Measurements from ENCODE around the gene TBCD.

The TBCD gene

DNA sequence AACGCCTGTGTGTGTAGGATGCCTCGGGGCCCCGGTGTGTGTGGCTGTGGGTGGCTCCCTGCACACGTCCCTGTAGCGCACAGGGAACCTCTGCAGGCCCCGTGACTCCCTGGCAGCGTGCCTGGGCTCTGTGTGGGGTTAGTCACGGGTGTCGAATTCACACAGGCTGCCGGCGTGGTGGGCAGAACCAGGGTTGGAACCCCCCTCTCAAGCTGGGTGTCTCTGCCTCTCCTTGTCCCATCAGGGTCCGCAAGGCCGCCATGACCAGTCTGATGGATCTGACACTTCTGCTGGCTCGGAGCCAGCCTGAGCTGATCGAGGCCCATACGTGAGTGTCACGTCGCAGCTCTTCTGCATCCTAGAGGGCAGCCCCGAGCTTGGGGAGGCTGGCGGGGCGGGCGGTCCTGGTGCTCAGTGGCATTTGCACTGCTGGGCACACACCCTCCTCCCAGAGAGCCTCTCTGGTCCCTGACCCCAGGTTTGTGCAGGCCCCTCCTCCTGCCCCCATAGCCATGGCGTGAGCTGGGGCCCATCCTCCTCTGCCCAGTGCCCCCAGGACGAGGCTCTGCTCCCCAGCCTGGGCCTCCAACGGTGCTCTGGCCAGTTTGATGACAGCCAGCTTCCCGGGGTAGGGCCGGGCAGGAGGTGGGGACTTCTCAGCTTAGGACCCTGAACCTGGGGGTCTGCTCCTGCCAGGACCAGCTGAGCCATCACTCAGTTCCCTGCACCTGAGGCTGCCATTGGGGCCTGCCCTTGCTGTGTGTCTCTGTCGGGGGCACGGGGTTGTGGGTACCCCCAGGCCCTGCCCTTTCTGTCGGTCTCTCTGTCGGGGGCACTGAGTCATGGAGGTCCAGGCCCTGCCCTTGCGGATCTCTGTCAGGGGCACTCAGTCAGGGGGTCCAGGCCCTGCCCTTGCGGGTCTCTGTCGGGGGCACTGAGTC lies 176.1 kb downstream of the TBCD start:
- peak; percentile 10 for DNase-seq

DNA sequence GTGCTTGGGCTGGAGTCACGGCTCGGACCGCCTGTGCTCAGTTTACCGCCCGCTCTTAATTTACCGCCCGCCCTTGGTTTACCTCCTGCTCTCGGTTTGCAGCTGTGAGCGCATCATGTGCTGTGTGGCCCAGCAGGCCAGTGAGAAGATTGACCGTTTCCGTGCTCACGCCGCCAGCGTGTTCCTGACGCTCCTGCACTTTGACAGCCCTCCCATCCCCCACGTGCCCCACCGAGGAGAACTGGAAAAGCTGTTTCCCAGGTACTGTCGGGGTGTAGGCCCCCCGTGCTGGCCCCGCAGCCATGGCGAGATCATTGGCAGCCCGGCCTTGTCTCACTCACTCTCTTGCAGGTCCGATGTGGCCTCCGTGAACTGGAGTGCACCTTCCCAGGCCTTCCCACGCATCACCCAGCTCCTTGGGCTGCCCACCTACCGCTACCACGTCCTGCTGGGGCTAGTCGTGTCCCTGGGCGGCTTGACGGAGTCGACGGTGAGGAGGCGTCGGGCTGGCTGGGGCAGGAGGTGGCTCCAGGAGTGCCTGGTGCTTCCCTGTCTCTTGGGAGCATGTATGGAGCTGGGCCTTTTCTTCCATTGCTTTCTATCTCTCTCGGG lies 177.3 kb downstream of the TBCD start:
- DNase-seq = peak; percentile 7

DNA sequence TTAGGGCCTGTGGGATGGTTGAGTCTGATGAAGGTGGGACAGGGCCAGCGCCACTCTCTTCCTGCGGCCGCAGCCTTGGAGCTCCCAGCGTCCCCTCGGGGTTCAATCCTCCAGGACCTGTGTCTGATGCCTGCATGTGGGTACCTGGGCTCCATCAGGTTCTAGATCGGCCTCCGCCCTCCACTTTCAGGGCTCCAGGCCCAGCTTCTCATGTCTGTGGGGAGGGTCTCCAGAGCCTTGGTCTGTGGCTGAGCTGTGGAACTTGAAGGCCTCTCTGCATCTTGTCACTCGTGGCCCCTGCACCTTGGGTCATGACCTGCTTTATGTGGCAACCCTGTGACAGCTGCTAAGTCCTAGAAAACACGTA lies 177.8 kb downstream of the TBCD start:
- DNase-seq = no peak

- peak; percentile 10 for DNase-seq
These were observed 178.4 kb downstream of the TBCD start for GRCh38 chr17:82930043-82930923.

GRCh38 chr17:82930924-82931698 lies 179.2 kb downstream of the TBCD start:
- peak; percentile 7 for DNase-seq

DNA sequence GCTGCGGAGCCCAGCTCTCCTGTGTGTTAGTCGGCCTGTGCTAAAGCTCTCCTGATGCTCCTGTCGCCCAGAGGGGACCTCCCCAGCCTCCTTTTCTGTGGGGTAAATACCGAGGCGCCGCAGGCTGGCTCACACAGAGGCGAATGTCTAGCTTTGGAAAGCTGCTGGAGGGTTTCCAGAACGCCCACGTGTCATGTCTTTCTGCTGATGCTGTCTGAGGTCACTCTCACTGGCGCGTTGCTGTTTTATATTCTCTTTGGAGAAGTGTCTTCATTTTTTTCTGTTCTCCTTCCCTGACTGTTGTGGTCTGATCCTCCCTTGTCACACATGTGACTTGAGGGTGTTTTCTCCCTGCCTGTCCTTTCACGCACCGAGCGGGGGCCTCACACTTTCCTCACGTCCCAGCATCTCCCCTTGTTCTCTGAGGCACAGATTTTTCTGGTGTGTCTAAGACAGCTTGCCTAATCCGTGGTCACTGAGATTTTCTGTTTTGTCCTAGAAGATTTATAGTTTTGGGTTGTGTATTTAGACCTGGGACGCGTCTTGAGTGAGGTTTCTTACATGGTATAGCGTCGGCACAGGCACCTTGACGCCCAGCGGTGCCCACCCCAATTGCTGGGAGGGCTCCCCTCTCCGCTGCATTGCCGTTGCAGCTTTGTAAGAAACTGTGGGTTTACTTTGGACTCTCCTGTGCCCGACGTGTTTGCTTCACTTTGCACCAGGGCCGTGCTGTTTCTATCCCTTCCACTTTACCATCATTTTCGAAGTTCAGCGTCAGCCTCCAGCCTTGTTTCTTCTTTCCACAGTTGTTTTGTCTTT lies 180.0 kb downstream of the TBCD start:
- DNase-seq = peak; percentile 4

DNA sequence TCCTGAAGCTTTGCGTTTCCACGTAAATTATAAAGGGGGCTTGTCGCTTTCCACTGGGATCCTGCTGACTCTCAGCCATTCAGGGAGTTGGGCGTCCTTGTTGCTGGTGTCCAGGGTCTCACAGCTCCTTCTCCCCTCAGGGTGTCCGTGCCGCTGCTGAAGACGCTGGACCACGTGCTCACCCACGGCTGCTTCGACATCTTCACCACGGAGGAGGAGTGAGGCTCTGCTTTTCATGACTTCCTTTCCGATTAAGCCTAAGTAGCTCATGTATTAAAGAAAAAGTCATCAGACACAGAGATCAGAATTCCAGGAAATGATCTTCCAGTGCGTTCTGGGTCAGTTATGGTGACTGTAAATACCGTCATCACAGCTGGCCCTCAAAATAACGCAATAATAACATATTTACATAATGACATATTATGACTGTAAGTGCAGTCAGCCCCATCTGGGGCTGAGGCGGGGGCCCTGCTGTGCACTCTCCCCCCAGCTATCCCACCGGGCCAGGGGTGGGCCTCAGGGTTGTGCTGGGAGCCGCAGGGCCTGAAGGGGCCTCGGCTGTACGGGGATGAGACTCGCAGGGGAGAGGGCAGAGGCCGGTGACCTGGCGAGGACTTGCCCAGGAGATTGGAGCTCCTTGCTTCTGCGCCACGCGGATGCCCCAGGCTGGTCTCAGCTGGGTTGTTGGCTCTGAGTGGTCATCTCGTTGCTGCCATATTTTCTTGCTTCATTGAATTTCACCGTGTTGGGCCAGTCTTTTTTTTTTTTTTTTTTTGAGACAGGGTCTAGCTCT lies 180.8 kb downstream of the TBCD start:
- DNase-seq = peak; percentile 8

GRCh38 chr17:82933911-82934310 lies 182.0 kb downstream of the TBCD start:
- DNase-seq = peak; percentile 10

DNA sequence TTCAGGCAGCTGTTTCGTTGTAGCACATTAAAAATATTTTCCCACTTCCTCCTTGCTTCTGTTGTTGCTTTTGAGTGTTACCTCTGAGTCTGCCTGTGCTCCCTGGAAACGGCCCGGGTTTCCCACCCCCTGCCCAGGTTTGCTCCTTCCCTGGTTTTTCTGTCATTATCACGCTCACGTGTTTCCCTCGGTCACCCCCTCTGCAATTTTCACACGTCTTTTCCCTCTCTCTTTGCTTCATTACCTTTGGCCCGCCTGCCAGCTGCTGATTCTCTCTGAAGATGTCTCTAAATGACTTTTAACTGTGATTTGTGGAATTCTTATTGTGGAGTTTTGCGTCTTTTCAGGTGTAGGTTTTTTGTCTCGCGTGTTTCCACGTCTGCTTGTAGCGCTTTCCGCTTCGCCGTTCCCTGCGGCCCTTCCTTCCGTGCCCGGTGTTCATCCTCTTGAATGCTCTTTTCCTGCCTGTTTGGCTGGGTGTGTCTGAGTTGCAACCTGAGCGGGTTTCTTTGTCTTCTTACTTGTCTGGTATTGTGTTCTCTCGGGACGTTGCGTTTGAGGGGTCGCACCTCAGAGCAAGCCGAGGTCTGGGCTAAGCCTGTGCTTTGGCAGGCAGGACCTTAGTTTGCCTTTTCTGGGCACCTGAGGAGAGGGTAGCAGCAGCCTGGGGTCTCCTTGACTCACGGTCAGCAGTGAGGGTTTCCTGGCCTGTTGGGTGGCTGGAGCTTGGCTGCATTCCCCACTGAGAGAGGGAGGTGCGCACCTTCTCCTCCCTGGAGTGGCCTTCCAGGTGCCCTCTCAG lies 184.3 kb downstream of the TBCD start:
- peak; percentile 5 for DNase-seq

DNA sequence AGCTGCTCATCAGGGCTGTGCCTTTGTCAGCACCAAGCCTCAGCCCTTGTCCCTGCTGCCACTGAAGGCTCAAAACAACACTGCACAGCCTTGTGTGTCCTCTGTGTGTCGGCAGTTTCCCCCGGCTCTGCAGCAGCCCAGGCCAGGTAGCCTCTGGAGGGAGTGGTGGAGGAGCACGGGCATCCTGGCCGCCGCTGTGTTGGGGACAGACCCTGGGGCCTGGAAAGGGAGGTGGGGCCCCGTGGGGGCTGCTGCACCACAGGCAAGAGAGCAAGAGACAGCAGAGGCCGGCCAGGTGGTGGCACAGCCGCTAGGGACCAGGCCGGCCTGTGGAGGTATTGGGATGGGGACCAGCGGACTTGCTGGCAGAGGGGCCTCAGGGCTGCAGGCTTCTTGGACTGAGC lies 184.9 kb downstream of the TBCD start:
- peak; percentile 10 for DNase-seq

DNA sequence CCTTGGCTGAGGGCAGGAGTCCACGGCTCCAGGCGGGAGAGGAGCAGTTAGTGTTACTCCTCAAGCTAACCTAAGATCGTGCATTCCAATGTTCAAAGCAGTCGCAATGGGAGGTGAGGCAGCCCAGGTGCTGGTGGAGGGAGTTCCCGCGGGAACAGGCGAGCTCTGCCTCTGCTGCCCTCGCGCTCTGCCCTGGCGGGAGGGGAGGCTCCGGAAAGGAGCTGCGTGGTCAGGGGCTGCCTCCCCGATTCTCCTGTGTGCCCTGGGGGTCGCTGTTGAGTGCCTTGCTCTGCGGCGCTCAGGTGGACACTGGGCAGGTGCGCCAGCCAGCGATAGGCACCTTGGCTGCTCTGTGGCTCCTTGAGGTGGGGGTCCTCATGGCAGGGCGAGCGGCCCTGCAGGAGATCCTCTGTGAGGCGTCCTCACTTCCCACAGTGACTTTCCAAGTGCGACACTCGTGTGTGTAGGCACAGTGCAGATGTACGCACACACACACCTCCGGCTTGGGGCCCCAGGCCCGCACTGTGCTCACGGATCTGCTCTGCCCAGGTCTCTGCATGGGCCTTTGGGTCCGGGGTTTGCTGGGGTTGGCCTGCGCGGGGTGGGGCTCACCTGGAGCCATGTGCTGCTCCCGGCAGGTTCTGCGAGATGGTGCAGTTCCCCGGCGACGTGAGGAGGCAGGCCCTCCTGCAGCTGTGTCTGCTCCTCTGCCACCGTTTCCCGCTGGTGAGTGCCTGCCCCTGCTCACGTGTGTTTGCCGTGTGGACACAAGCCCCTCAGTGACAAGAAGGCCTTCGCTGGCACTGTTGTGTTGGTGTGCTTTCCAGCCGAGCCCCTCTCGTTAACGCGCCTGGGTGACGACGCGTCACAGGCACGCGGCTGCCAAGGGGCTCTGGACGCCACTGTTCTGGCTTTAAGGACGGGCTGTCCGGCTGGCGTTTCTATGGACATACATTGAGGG lies 185.8 kb downstream of the TBCD start:
- peak; percentile 10 for DNase-seq

GRCh38 chr17:82938486-82938872 lies 186.6 kb downstream of the TBCD start:
- peak; percentile 3 for DNase-seq

DNA sequence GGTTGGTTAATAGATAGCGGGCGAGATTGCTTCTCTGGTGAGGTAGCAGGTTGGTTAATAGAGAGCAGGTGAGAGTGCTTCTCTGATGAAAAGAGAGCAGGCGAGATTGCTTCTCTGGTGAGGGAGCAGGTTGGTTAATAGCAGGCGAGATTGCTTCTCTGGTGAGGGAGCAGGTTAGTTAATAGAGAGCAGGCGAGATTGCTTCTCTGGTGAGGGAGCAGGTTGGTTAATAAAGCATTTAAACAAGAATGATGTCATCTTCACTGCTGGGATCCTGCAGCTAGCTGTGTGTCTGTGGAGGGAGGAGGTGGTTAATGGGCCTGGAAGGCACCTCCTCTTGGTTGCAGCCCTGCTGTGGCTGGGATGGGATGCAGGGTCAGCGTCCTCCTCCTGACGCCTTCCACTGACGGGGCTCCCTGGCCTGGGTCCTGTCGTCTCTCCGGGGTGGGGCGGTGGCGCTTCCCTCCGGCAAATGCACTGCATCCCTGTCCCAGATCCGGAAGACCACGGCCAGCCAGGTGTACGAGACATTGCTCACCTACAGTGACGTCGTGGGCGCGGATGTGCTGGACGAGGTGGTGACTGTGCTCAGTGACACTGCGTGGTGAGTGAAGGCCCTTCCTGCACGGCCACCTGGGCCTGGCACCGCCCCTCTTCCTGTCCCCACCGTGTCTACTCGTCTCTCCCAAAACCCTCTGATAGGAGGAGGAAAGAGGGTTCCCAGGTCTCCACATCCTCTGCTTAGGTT lies 187.2 kb downstream of the TBCD start:
- peak; percentile 6 for DNase-seq

- peak; percentile 4 for DNase-seq
These were observed 187.8 kb downstream of the TBCD start for GRCh38 chr17:82939621-82940135.

DNA sequence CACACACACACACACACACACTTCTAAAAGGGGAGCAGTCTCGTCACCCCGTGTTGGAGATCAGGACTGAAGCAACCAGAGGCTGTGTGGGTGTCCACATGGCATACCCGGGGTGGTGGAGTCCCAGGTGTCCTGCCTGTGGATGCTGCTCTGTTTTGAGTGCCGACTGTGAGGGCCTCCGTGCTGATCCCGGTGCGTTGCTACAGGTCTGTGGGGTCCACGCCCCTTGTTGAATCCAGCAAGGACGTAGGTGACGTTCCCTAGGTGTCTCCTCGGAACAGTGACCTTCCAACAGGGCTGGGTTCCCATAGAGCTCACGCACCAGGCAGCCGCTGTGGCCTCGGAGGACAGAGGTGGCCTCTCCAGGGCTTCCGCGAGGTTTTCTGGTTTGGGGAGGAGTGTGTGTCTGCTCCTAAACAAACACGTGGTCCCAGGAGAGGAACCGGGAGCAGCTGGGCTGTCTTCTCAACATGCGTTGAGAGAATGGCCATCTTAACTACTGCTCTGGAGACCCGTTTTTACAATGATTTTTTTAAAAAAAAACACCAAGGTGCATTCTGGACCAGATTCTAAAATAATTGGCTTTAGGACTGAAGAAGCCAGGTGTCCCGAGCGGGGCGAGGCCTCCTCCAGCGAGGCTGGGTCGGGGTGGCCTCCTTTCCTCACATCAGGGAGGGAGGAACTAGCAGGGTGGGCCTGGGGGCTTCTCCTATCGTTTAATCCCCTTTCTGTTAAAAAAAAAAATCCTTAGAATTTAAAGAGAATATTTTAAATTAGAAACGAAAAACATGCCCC lies 188.6 kb downstream of the TBCD start:
- peak; percentile 6 for DNase-seq
